ENCODE measurements around the gene EEF1A2.
"Not testable (repeated sequence)": the region's sequence is repeated elsewhere in the genome, so short reads cannot be mapped to it uniquely, and the experiment has no call there.

Gene EEF1A2

DNA sequence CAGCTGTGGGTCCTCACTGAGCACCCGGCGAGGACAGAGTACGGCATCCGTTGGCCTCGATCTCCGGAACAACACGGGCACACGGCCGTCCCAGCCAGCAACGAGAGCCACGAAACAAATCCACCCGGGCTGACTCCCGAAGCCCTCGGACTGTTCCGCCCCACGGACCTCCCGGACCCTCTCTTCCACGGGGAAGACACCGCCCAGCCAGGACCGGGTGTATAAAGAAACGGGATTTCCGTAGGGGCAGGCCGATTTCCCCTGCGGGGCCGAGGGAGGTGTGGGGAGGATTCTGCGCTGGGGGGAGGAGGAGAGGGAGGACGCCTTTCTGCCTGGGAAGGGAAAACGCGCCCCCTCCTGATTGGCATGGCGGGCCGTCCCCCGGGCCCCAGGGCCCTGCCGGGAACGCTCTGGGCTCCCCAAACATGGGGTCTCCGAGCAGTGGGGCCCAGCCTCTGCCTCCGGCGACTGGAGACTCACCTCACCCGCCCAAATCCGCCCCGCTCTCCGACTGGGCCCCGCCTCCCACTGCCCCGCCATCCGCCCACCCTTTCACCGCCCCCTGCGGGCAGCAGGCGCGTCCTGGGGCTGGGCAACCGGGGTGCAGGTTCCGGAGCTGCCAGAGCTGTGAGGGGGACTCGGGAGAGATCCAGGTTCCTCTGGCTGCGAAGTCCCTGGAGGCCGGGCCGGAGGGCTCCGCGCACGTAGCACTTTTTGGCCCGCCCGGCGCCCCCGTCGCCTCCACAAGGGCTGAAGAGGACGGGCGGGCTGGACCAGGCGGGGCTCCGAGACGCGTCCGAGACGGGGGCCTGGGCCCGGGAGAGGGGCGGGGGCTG lies 21.0 kb upstream of the EEF1A2 start:
- DNase-seq = peak; percentile 60

GRCh38 chr20:63518946-63519667 lies 20.2 kb upstream of the EEF1A2 start:
- DNase-seq = no peak

DNA sequence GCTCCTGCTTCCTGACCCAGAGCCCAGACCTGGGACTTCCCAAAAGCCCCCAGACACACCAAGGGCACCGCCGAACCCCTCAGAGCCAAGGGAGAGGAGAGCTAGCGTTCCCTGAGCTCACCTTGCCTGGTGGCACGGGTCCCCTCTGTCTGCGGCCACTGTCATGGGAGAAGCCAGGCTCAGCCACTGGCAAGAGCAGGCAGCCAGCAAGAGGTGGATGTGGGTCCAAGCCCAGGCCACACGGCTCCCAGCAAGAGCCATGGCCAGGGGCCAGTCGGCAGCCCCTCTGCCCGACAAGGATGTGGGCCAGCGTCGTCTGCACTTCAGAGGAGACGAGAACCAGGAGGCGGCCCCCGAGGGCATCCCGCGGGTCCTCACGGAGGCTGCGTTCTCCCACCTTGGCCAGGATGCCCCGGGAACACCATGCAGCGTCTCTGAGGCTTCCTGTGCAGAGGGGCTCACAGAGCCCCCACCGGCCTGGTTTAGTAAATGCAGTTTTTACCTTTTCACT lies 19.5 kb upstream of the EEF1A2 start:
- DNase-seq = no peak

DNA sequence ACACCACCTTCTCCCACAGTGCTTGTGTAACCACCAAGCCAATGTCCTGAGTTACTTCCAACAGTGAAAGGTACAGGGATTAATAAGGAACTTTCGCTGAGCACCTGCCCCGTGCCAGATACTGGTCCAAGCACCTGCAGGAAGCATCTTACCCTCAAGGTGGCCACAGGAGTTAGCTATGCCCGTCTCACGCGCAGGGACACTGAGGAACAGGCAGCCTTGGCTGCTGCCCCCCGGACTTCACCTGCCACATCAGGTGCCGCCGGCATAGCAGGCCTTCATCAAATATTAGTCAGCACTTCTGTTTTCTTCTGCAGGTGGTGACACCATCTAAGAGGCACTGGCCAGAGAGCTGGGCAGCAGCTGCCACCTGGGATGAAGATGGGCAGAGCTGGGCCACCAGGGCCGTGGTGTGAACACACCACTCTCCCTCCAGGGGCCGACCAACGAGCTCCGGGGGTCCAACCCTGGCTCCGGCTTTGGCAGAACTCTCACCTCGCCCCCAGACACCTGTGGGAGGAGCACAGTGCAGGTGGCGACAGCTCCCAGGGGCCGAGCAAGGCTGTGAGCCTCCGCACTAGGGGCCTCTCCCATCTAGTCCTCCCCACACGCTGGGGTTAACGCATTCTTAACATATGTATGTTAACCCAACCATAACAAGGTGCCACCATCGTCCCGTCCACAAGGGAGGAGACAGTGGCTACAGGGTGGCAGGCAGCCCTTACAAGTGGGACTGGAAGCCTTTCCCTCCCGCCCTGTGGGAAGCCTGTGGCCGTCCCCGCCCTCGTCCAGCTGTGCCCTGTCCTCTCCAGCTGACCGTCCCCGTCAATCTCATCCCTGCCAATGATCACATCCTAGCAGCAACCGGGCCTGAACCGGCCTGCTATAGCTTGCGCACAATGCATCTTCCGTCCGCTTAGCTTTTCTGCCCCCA lies 18.8 kb upstream of the EEF1A2 start:
- no peak for DNase-seq

DNA sequence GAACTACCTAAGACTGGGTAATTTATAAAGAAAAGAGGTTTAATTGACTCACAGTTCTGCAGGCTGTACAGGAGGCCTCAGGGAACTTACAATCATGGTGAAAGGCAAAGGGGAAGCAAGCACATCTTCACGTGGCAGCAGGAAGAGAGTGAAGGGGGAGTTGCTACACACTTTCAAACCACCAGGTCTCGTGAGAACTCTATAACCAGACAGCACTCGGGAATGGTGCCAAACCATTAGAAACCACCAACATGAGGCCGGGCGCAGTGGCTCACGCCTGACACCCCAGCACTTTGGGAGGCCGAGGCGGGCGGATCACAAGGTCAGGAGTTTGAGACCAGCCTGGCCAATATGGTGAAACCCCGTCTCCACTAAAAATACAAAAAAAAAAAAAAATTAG lies 15.6 kb upstream of the EEF1A2 start:
- DNase-seq = not testable (repeated sequence)

GRCh38 chr20:63513207-63513606 lies 14.3 kb upstream of the EEF1A2 start:
- DNase-seq = no peak

- no peak for DNase-seq
These were observed 10.2 kb upstream of the EEF1A2 start for GRCh38 chr20:63509088-63509564.

DNA sequence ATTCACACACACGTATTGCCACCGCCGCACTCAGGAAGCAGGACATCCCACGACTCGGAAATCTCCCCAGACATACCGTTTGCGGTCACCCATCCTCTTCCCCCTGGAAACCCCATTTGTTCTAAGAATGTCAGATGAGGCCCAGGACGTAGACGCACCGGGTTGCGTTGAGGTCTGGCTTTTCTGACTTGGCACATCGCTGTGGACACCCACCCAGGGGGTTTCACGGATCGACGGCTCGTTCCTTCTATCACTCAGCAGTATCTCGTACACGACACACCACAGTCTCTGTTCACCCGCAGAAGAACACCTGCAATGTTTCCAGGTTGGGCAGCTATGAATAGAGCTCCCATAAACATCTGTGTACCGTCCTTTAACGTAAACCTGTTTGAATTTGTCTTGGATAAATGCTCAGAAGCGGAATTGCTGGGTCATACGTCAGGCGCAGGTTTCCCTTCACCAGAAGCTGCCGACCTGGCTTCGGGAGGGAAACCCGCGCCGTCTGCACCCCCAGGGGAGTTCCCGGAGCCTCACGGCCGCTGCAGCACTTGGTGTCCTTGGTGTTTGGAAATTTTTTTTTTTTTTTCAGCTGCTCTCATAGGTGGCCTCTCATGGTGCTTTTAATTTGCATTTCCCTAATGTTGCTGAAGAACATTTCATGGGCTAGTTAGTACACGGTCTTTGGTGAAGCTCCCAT lies 9.3 kb upstream of the EEF1A2 start:
- no peak for DNase-seq

DNA sequence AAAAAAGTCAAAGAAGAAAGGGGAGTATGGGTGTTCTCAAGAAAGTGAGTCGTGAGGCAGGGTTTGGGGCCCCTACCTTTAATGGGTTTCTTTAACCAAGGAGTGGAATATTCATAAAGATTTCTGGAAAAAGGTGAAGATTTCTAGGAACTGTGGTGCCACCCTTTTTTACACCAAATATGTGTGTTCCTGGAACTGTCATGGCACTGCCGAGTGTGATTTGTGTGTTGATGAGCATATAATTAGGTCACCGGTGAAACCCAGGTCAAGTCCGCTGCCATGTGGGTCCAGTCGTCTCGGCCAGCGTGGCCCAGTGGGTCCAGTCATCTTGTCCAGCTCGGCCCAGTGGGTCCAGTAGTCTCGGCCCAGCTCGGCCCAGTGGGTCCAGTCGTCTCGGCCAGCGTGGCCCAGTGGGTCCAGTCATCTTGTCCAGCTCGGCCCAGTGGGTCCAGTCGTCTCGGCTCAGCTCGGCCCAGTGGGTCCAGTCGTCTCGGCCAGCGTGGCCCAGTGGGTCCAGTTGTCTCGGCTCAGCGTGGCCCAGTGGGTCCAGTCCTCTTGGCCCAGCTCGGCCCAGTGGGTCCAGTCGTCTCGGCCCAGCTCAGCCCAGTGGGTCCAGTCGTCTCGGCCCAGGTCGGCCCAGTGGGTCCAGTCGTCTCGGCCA lies 8.3 kb upstream of the EEF1A2 start:
- no peak for DNase-seq

- DNase-seq = no peak
These were observed 6.8 kb upstream of the EEF1A2 start for GRCh38 chr20:63505723-63506122.

- DNase-seq = no peak
These were observed 6.4 kb upstream of the EEF1A2 start for GRCh38 chr20:63505281-63505680.

DNA sequence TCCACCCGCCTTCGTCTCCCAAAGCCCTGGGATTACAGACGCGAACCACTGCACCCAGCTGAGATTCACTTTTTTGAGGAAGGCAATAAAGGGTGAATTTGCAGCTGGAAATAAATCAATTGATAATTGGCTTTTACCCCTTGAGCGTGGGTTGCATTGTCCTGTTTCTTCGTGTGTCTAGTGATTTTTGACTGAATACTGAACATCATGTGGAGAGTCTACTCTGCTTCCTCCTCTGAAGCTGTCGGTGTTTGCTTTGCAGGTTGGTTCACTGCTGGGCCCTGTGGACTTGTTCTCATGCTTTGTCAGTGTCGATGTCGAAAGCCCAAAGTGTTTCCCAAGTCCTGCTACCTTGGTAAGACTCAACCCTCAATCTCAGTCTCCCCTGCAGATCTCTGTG lies 5.8 kb upstream of the EEF1A2 start:
- no peak for DNase-seq

- no peak for DNase-seq
These were observed 4.6 kb upstream of the EEF1A2 start for GRCh38 chr20:63503524-63503923.

GRCh38 chr20:63502671-63503172 lies 3.8 kb upstream of the EEF1A2 start:
- DNase-seq = no peak

DNA sequence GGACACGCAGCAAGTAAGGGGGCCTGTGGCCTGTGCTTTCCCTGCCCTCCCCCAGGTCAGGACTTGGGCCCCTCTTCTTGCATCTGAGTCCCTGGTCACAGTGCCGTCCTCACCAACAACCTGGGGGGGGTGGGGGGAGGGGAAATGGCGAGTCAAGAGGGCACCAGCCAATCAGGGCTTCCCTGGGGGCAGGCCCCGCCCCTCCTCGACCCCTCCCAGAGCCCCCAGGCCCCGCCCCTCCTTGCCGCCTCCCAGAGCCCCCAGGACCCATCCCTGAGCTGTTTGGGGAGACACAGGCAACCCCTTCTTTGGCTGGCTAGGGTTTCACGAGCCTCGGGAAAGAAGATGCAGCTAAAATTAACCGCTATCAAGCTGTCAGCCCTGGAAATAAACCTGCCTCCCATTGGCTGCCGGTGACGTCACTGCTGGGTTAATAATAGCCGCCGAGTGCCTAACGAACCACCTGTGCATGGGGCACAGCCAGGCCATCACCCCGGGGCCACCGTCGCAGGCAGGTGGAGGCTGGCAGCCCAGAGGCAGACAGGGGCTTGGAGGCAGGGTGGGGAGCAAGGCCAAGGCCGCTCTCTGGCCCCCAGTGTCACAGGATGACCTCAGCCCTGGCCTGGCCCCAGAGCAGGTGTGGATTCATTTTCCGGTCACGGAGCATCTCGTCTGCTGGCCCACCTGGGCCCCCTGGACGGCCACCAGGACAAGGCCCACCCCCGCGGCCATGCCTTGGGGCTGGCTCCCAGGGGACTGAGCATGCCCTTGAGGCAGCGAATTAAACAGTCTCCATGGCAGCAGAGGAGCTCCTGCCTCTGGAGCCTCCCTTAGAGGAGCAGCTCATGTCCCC lies 3.2 kb upstream of the EEF1A2 start:
- DNase-seq = no peak

DNA sequence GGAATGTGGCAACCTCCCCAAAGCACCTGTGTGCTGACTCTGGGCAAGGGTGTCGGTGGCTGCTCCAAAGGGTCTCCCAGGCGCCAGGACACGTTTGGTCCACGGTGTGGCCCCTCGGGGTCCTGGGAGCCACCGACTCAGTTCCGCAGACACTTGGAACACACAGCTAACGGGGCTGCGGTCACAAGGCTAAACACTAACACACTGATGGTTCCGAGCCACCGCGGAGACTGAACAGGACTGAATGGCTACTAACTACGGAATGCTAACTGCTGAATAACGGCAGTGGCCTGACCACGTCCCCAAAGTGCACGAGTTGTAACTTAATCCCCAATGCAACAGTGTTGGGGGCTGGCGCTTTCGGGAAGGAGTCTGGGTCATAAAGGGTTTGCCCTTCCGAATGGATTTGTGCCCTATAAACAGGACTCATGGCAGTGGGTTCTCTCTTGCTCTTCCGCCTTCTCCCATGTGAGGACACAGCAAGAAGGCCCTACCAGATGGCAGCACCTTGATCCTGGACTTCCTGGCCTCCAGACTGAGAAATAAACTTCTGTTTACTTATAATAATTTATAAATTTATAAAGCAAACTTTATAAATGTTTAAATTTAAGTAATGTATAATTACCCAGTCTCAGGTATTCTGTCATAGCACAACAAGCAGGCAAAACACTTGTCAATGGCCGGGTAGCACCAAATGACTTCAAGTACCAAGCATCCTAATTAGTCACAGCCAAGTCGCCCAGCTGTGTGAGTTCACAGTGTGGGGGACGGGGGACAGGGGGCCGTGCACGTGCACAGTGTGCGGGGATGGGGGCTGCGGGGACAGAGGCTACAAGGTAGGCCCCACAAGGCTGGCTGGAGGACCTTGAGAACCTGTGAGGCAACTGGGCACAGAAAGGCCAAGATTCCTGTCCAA lies 2.3 kb upstream of the EEF1A2 start:
- DNase-seq = no peak

DNA sequence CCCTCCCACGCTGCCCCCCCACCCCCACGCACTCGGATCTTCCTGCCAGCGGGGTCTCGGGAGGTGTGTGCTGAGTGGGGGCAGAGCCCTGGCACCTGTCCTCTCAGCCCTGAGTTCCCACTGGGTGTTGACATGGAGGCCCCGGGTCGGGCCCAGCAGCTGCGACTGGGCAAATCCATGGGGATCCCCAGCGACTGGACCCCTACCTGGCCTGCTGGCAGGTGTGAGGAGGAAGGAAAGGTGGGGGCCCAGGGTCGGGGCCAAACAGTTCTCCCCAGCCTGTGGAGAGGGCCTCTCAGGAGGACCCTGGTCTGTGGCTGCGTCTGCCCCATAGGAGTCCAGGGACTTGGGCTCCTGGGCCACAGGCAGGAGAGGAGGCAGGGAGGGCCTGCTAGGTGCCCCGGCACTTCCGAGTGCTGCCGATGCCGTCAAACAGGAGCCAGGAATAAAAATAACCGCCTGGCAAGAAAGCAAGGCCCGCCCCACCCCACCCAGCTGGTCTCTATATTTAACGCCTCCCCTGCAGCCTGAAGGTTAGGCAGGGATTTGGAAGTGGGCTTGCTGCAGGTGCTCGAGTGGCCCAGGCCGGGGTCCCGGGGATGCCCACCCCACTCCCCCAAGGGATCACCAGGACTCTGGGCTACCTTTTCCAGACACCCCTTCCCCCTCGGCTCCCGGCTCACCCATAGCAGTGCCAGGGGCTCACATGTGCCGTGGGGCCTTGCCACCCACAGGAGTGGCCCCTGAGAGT lies 1.4 kb upstream of the EEF1A2 start:
- DNase-seq = no peak

GRCh38 chr20:63499338-63499969 lies 571 bp upstream of the EEF1A2 start:
- DNase-seq = no peak
